Vein endothelial cell (primary cell): ENCODE measurements around the gene SSTR3. TPM values are rescaled to one million over a fixed set of nuclear protein-coding genes. Genes with fewer than 3 reads are reported as not detected.

Experiments used
- small RNA-seq: library from RNA; depleted of rRNA; stranded (forward); fragments of <200 nt; gene quantifications from one replicate; pipeline ENCODE3, GENCODE V24; 2012
- total RNA-seq: library from RNA; depleted of rRNA; stranded (reverse); fragments of >200 nt; gene quantifications from 2 replicates; pipeline ENCODE4 v1.2.3, GENCODE V29; 2012

SSTR3 gene
- not detected in 2 replicates for total RNA-seq

GRCh38 chr22:37212174-37212906, at the start of gene SSTR3:
Gene SSTR3 (minus strand): TSS chr22:37212477. CDS start chr22:37207803, 4,674 bp downstream.

GRCh38 chr22:37244114-37244921, 32.0 kb upstream of the SSTR3 start, which contains the start of gene RAC2:
Gene RAC2 (minus strand): TSS chr22:37244269. CDS start chr22:37244148, 121 bp downstream.

GRCh38 chr22:37187891-37188761, 24.2 kb downstream of the SSTR3 start, which contains the start of gene C1QTNF6:
Gene C1QTNF6 (minus strand): TSS chr22:37188247. CDS start chr22:37188213, 34 bp downstream.

Small RNA genes lying within 50 kb of the gene (small RNA-seq; reads per million reads assigned to genes)
- gene Z82188.1: not detected

Other genes starting within 250 kb of the SSTR3 start
- gene TST, start 193.0 kb downstream of the SSTR3 start, total RNA-seq: 60.7 and 73.8 TPM in 2 replicates
- 103 and 165 TPM in 2 replicates for gene MPST, start 192.7 kb downstream of the SSTR3 start, total RNA-seq
- 33.9 and 37.2 TPM in 2 replicates for gene KCTD17, start 160.7 kb downstream of the SSTR3 start, total RNA-seq
- gene TMPRSS6, start 102.8 kb downstream of the SSTR3 start, total RNA-seq: not detected in 2 replicates
- under 0.01 TPM in 1 of 2 replicates, not detected in the other for gene IL2RB, start 62.6 kb downstream of the SSTR3 start, total RNA-seq
- 13.0 and 14.4 TPM in 2 replicates for gene C1QTNF6, start 24.2 kb downstream of the SSTR3 start, total RNA-seq
- 82.8 and 98.0 TPM in 2 replicates for gene RAC2, start 31.8 kb upstream of the SSTR3 start, total RNA-seq
- under 0.01 and 0.10 TPM in 2 replicates for gene CYTH4, start 70.0 kb upstream of the SSTR3 start, total RNA-seq
- 0.10 and 0.33 TPM in 2 replicates for gene ELFN2, start 215.0 kb upstream of the SSTR3 start, total RNA-seq